A673 (cell line): Measurements from ENCODE around the gene TLCD4. TPM values are rescaled to one million over a fixed set of nuclear protein-coding genes. Genes with fewer than 3 reads are reported as not detected.

Source experiments
- BruUV-seq: library from RNA; stranded (reverse); fragments of 400-500 nt; replicated peaks from 2 replicates; lab custom pipeline; 2021; lab: Mats Ljungman, UMichigan
- CTCF ChIA-PET: fragments of 300-600 bp; sonication (Branson Sonifier 250); formaldehyde crosslinking; loops from one replicate; lab custom pipeline; 2022; ENCODE audit warnings: antibody characterized with exemption; lab: Charles Lee
- POLR2A ChIA-PET: fragments of 300-600 bp; sonication (Branson Sonifier 250); formaldehyde crosslinking; loops from one replicate; lab custom pipeline; 2022; ENCODE audit warnings: antibody characterized with exemption; ENCODE audit not compliant: low non-redundant PET; lab: Charles Lee
- DNase-seq: peaks from one replicate; pipeline ENCODE4 v3.0.0-alpha.2; 2015; ENCODE audit warnings: low spot score
- H3K27ac ChIP-seq: fragments of 200-600 bp; sonication (generic); 2 replicates; pipeline ENCODE4 v1.5.1; 2016; ENCODE audit warnings: mixed run types, low read depth, mild to moderate bottlenecking, mixed read lengths, antibody characterized with exemption, low read length; ENCODE audit not compliant: poor library complexity, severe bottlenecking
- H3K27me3 ChIP-seq: fragments of 200-600 bp; sonication (generic); replicated peaks from 2 replicates; pipeline ENCODE4 v1.6.1; 2017; ENCODE audit warnings: mixed run types, low read depth, mild to moderate bottlenecking, mixed read lengths, antibody characterized with exemption, low read length; ENCODE audit not compliant: insufficient read depth, poor library complexity
- H3K36me3 ChIP-seq: fragments of 200-600 bp; sonication (generic); 2 replicates; pipeline ENCODE4 v1.6.1; 2016; ENCODE audit warnings: mixed run types, mild to moderate bottlenecking, mixed read lengths, antibody characterized with exemption, low read length; ENCODE audit not compliant: insufficient read depth, poor library complexity, severe bottlenecking
- H3K4me1 ChIP-seq: fragments of 200-600 bp; sonication (generic); 2 replicates; pipeline ENCODE4 v1.6.1; 2017; ENCODE audit warnings: mixed run types, mild to moderate bottlenecking, mixed read lengths, antibody characterized with exemption, low read length; ENCODE audit not compliant: insufficient read depth, poor library complexity, severe bottlenecking
- H3K4me3 ChIP-seq: fragments of 200-600 bp; sonication (generic); 2 replicates; pipeline ENCODE4 v1.5.1; 2016; ENCODE audit warnings: low read depth, mixed run types, mild to moderate bottlenecking, mixed read lengths, low read length; ENCODE audit not compliant: poor library complexity, severe bottlenecking
- H3K9me3 ChIP-seq: fragments of 200-600 bp; sonication (generic); 2 replicates; pipeline ENCODE4 v1.6.1; 2016; ENCODE audit warnings: mixed run types, low read depth, mild to moderate bottlenecking, mixed read lengths, antibody characterized with exemption, low read length; ENCODE audit not compliant: poor library complexity, severe bottlenecking
- EZH2 ChIP-seq: fragments of 200-600 bp; sonication (generic); IDR thresholded peaks from 2 replicates; pipeline ENCODE4 v1.6.1; 2017; ENCODE audit warnings: borderline replicate concordance, low read depth, mild to moderate bottlenecking, mixed read lengths, antibody characterized with exemption, low read length; ENCODE audit not compliant: poor library complexity, severe bottlenecking
- intact Hi-C: fragments of 100-400 bp; cut with micrococcal nuclease; formaldehyde crosslinking; loops from one replicate; pipeline ENCODE4 v1.10.0; 2022; ENCODE audit not compliant: unreplicated experiment
- total RNA-seq: library from RNA; stranded (reverse); gene quantifications from 2 replicates; pipeline ENCODE4 v1.2.3, GENCODE V29; 2021
- TF ChIP-seq, protein P1 (sequence below): fragments of 300-800, 200-600 bp; sonication (generic); conservative IDR thresholded peaks from 2 replicates; pipeline ENCODE4 v1.5.1; 2017; ENCODE audit warnings: low read depth, mild to moderate bottlenecking, antibody characterized with exemption, low read length, moderate library complexity, mixed read lengths

The TLCD4 gene
- total RNA-seq, 1 experiment from 2014 or later = not detected

DNA sequence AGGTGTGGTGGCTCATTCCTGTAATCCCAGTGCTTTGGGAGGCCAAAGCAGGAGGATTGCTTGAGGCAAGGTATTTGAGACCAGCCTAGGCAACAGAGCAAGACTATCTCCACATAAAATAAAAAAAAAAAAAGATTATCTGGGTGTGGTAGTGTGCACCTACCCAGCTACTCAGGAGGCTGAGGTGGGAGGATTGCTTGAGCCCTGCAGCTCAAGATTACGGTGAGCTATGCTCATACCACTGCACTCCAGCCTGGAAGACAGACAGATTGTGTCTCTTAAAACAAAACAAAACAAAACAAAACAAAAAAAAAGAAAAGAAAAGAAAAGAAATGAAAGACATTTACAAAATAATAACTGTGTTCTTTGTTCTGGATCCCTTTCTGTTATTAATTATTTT, 6.1 kb upstream of the TLCD4 start:
- no peak overlapping the region for H3K27ac ChIP-seq
- CTCF ChIA-PET = no interaction called here
- no peaks in the 10 kb centered on the region for H3K9me3 ChIP-seq
- H3K27me3 ChIP-seq = peaks cover 5% of the 10 kb centered on the region
- no peak overlapping the region for H3K4me3 ChIP-seq
- no peaks in the 10 kb centered on the region for H3K36me3 ChIP-seq
- no peak for TF ChIP-seq EZH2
- TF ChIP-seq, protein P1, sequence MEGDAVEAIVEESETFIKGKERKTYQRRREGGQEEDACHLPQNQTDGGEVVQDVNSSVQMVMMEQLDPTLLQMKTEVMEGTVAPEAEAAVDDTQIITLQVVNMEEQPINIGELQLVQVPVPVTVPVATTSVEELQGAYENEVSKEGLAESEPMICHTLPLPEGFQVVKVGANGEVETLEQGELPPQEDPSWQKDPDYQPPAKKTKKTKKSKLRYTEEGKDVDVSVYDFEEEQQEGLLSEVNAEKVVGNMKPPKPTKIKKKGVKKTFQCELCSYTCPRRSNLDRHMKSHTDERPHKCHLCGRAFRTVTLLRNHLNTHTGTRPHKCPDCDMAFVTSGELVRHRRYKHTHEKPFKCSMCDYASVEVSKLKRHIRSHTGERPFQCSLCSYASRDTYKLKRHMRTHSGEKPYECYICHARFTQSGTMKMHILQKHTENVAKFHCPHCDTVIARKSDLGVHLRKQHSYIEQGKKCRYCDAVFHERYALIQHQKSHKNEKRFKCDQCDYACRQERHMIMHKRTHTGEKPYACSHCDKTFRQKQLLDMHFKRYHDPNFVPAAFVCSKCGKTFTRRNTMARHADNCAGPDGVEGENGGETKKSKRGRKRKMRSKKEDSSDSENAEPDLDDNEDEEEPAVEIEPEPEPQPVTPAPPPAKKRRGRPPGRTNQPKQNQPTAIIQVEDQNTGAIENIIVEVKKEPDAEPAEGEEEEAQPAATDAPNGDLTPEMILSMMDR = no peak
- BruUV-seq = no TSS peak
- POLR2A ChIA-PET = no interaction called here
- no peak for DNase-seq
- intact Hi-C loops = loop anchor here (10.0 kb wide), 1 partner anchor 124 kb away; the partner anchor contains the start of gene RWDD3
- H3K4me1 ChIP-seq = no peaks in the 10 kb centered on the region

DNA sequence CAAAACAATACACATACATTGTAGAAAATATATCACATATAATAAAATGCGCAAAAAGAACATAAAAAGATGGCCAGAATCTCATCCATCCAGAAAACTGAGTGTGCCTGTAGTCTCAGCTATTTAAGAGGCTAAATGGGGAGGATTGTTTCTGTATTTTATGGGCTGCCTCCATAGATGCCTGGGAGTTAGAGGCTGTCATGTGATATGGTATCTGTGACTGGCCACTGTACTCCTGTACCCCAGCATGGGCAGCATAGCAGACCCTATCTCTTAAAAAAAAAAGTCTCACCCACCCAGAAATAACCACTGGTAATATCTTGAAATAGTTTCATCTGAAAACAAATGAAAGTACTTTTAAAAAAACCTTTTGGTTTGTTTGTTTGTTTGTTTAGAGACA, 3.5 kb upstream of the TLCD4 start:
- Histone ChIP-seq H3K36me3 (no peaks in the 10 kb centered on the region), H3K9me3 (no peaks in the 10 kb centered on the region), H3K4me3 (no peak overlapping the region), H3K27me3 (peaks cover 22% of the 10 kb centered on the region), H3K4me1 (peaks cover 6% of the 10 kb centered on the region), H3K27ac (no peak overlapping the region)
- BruUV-seq = no TSS peak
- ChIA-PET CTCF (no interaction called here), POLR2A (no interaction called here)
- TF ChIP-seq EZH2 = no peak
- TF ChIP-seq, protein P1 = no peak
- DNase-seq = no peak
- intact Hi-C loops = loop anchor here (10.0 kb wide), 1 partner anchor 121 kb away; the partner anchor contains the start of gene RWDD3

DNA sequence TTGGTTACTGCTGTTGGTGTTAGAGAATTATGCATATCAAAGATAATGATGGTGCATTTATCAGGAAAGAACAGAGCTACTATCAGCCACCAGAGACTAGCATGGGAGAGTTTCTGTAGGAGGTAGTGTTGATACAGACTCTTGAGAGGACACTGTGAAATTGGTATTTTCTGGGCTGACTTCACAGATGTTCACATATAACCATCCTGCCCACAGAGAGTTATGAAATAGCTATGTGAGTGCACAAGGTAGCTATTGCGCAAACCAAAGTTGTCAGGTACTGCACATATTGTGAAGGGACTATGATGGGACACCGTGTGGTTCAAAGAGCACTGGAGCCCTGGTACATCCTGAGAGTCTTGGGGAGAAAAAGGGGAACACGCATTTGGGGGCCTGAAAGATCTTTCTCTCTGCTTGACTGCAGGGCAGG, 1.4 kb upstream of the TLCD4 start:
- H3K36me3 ChIP-seq = no peaks in the 10 kb centered on the region
- BruUV-seq = no TSS peak
- no peak for TF ChIP-seq EZH2
- TF ChIP-seq, protein P1 = no peak
- ChIA-PET POLR2A (no interaction called here), CTCF (no interaction called here)
- intact Hi-C loops = loop anchor here (10.0 kb wide), 1 partner anchor 119 kb away; the partner anchor contains the start of gene RWDD3
- peaks cover 6% of the 10 kb centered on the region for H3K4me1 ChIP-seq
- no peak overlapping the region for H3K27ac ChIP-seq
- peaks cover 42% of the 10 kb centered on the region for H3K27me3 ChIP-seq
- no peak overlapping the region for H3K4me3 ChIP-seq
- no peak for DNase-seq
- no peaks in the 10 kb centered on the region for H3K9me3 ChIP-seq
